Naive B cell (primary cell): ENCODE results near the gene TOM1. TPM values are rescaled to one million over a fixed set of nuclear protein-coding genes. Genes with fewer than 3 reads are reported as not detected.

Experiments used
- ATAC-seq, 2 donors: fragments of 150-1000 bp; cut with Tn5 transposase; 2 replicates each; pipeline ENCODE4 v1.10.0; 2021; ENCODE audit warnings: low read depth in 2 of 2, mild to moderate bottlenecking in 2 of 2, moderate library complexity in 2 of 2
- DNase-seq: peaks from one replicate; pipeline ENCODE4 v3.0.0; 2022
- H3K27ac Mint-ChIP-seq, 6 donors: one replicate each; pipeline ENCODE4 v1.8.0; 2020 to 2022; ENCODE audit warnings: mild to moderate bottlenecking in 6 of 6, mixed read lengths in 6 of 6, moderate library complexity in 5 of 6, inconsistent platforms in 2 of 6
- H3K27me3 Mint-ChIP-seq, 3 donors: one replicate each; pipeline ENCODE4 v1.8.0; 2021 to 2022; ENCODE audit warnings: mixed read lengths in 3 of 3, mild to moderate bottlenecking in 1 of 3
- H3K36me3 Mint-ChIP-seq, 2 donors: one replicate each; pipeline ENCODE4 v1.8.0; 2020 to 2022; ENCODE audit warnings: mixed read lengths in 2 of 2, inconsistent platforms in 1 of 2, mild to moderate bottlenecking in 1 of 2
- H3K4me1 Mint-ChIP-seq, 3 donors: one replicate each; pipeline ENCODE4 v1.8.0; 2020 to 2022; ENCODE audit warnings: mixed read lengths in 3 of 3, inconsistent platforms in 1 of 3, mild to moderate bottlenecking in 1 of 3, moderate library complexity in 1 of 3
- H3K4me3 Mint-ChIP-seq, 8 donors: one replicate each; pipeline ENCODE4 v1.8.0; 2020 to 2022; ENCODE audit warnings: mild to moderate bottlenecking in 8 of 8, mixed read lengths in 8 of 8, moderate library complexity in 8 of 8, inconsistent platforms in 2 of 8
- H3K9me3 Mint-ChIP-seq, 7 donors: one replicate each; pipeline ENCODE4 v1.8.0; 2020 to 2022; ENCODE audit warnings: mixed read lengths in 7 of 7, mild to moderate bottlenecking in 5 of 7, inconsistent platforms in 2 of 7, moderate library complexity in 1 of 7
- polyA plus RNA-seq, 6 donors: library from polyadenylated mRNA; unstranded; fragments of 300-500 nt; fragmentation: Illumina TruSeq; gene quantifications; one replicate each; pipeline ENCODE4 v1.2.3, GENCODE V29; 2021; ENCODE audit warnings: low read depth in 6 of 6

Gene TOM1
- polyA plus RNA-seq, 6 donors from 2014 or later, result 15.4 to 24.9 (median 18.8) TPM

GRCh38 chr22:35322126-35322525 is 22.4 kb downstream of the TOM1 start:
- no peaks in the 10 kb centered on the region for H3K9me3 Mint-ChIP-seq
- H3K27me3 Mint-ChIP-seq, result no peaks in the 10 kb centered on the region
- ATAC-seq (no peak), DNase-seq (no peak)
- H3K36me3 Mint-ChIP-seq, result peaks cover 11 to 33% of the 10 kb centered on the region in 2 donors
- H3K4me3 Mint-ChIP-seq, result no peak overlapping the region
- no peak overlapping the region for H3K27ac Mint-ChIP-seq
- H3K4me1 Mint-ChIP-seq, result peaks cover 6 to 17% (median 13%) of the 10 kb centered on the region in 3 donors

GRCh38 chr22:35322893-35323292 is 23.2 kb downstream of the TOM1 start:
- Mint-ChIP-seq H3K4me3 (peak overlapping the region in 1 of 8 donors; percentile 20), H3K27ac (peak overlapping the region in 3 of 6 donors; percentile 15 to 61 (median 56)), H3K4me1 (peaks cover 6 to 17% (median 13%) of the 10 kb centered on the region in 3 donors), H3K9me3 (no peaks in the 10 kb centered on the region), H3K36me3 (peaks cover 11 to 35% of the 10 kb centered on the region in 2 donors), H3K27me3 (no peaks in the 10 kb centered on the region)
- no peak for ATAC-seq
- no peak for DNase-seq

GRCh38 chr22:35323305-35323704 is 23.6 kb downstream of the TOM1 start:
- Mint-ChIP-seq H3K4me1 (peaks cover 6 to 17% (median 13%) of the 10 kb centered on the region in 3 donors), H3K9me3 (no peaks in the 10 kb centered on the region), H3K27me3 (no peaks in the 10 kb centered on the region), H3K36me3 (peaks cover 11 to 35% of the 10 kb centered on the region in 2 donors), H3K27ac (peak overlapping the region in 1 of 6 donors; percentile 57), H3K4me3 (no peak overlapping the region)
- no peak for DNase-seq
- no peak for ATAC-seq

- Mint-ChIP-seq H3K27ac (no peak overlapping the region), H3K9me3 (no peaks in the 10 kb centered on the region), H3K27me3 (no peaks in the 10 kb centered on the region), H3K36me3 (peaks cover 11 to 35% of the 10 kb centered on the region in 2 donors), H3K4me1 (peaks cover 6 to 19% (median 13%) of the 10 kb centered on the region in 3 donors), H3K4me3 (no peak overlapping the region)
- ATAC-seq (no peak), DNase-seq (no peak)
Measured at GRCh38 chr22:35324067-35324466, 24.4 kb downstream of the TOM1 start.

GRCh38 chr22:35324762-35325161 is 25.1 kb downstream of the TOM1 start:
- peaks cover 11 to 35% of the 10 kb centered on the region in 2 donors for H3K36me3 Mint-ChIP-seq
- H3K27ac Mint-ChIP-seq, result peak overlapping the region in 3 of 6 donors; percentile 44 to 67 (median 47)

GRCh38 chr22:35325209-35325608 is 25.5 kb downstream of the TOM1 start:
- Mint-ChIP-seq H3K27me3 (no peaks in the 10 kb centered on the region), H3K36me3 (peaks cover 11 to 35% of the 10 kb centered on the region in 2 donors), H3K9me3 (no peaks in the 10 kb centered on the region), H3K4me1 (peaks cover 8 to 27% (median 16%) of the 10 kb centered on the region in 3 donors), H3K27ac (peak overlapping the region in 2 of 6 donors; percentile 67 to 73), H3K4me3 (no peak overlapping the region)
- no peak for DNase-seq
- no peak for ATAC-seq

More at GRCh38 chr22:35324762-35325161, 25.1 kb downstream of the TOM1 start:
- ATAC-seq (peak; percentile 69 to 70), DNase-seq (no peak)
- Mint-ChIP-seq H3K4me3 (no peak overlapping the region), H3K27me3 (no peaks in the 10 kb centered on the region), H3K4me1 (peaks cover 6 to 22% (median 13%) of the 10 kb centered on the region in 3 donors), H3K9me3 (no peaks in the 10 kb centered on the region)

GRCh38 chr22:35326854-35327562 is 27.3 kb downstream of the TOM1 start:
- ATAC-seq (no peak), DNase-seq (no peak)
- Mint-ChIP-seq H3K27me3 (no peaks in the 10 kb centered on the region), H3K36me3 (peaks cover 11 to 36% of the 10 kb centered on the region in 2 donors), H3K27ac (no peak overlapping the region), H3K9me3 (no peaks in the 10 kb centered on the region), H3K4me1 (peaks cover 9 to 36% (median 21%) of the 10 kb centered on the region in 3 donors), H3K4me3 (peak overlapping the region in 2 of 8 donors; percentile 25 to 33)

- Mint-ChIP-seq H3K4me1 (peaks cover 8 to 40% (median 21%) of the 10 kb centered on the region in 3 donors), H3K9me3 (no peaks in the 10 kb centered on the region), H3K36me3 (peaks cover 18 to 34% of the 10 kb centered on the region in 2 donors), H3K27ac (peak overlapping the region in 2 of 6 donors; percentile 37 to 56), H3K4me3 (peak overlapping the region in 1 of 8 donors; percentile 33), H3K27me3 (no peaks in the 10 kb centered on the region)
- ATAC-seq (no peak), DNase-seq (no peak)
Measured at GRCh38 chr22:35327690-35328471, 28.2 kb downstream of the TOM1 start.

GRCh38 chr22:35328472-35328885 is 28.8 kb downstream of the TOM1 start:
- Mint-ChIP-seq H3K36me3 (peaks cover 18 to 31% of the 10 kb centered on the region in 2 donors), H3K4me1 (peaks cover 6 to 41% (median 22%) of the 10 kb centered on the region in 3 donors), H3K27me3 (no peaks in the 10 kb centered on the region), H3K9me3 (no peaks in the 10 kb centered on the region), H3K4me3 (no peak overlapping the region), H3K27ac (peak overlapping the region in 1 of 6 donors; percentile 56)
- ATAC-seq (no peak), DNase-seq (no peak)

GRCh38 chr22:35329114-35329847 is 29.6 kb downstream of the TOM1 start:
- no peak for ATAC-seq
- peak overlapping the region in 1 of 8 donors; percentile 53 for H3K4me3 Mint-ChIP-seq
- H3K9me3 Mint-ChIP-seq, result no peaks in the 10 kb centered on the region
- H3K27me3 Mint-ChIP-seq, result no peaks in the 10 kb centered on the region
- peak overlapping the region in 3 of 6 donors; percentile 11 to 41 (median 16) for H3K27ac Mint-ChIP-seq
- peaks cover 11 to 42% (median 28%) of the 10 kb centered on the region in 3 donors for H3K4me1 Mint-ChIP-seq
- no peak for DNase-seq
- peaks cover 18 to 31% of the 10 kb centered on the region in 2 donors for H3K36me3 Mint-ChIP-seq

- peaks cover 12 to 25% of the 10 kb centered on the region in 2 donors for H3K36me3 Mint-ChIP-seq
- ATAC-seq, result peak; percentile 50 to 52
- no peaks in the 10 kb centered on the region for H3K9me3 Mint-ChIP-seq
- peak overlapping the region in 5 of 8 donors; percentile 45 to 85 (median 56) for H3K4me3 Mint-ChIP-seq
- H3K4me1 Mint-ChIP-seq, result peaks cover 11 to 33% (median 17%) of the 10 kb centered on the region in 3 donors
- H3K27ac Mint-ChIP-seq, result peak overlapping the region; percentile 25 to 90 (median 82)
- no peaks in the 10 kb centered on the region for H3K27me3 Mint-ChIP-seq
- no peak for DNase-seq
Measured at GRCh38 chr22:35330258-35330861, 30.7 kb downstream of the TOM1 start.

- H3K27ac Mint-ChIP-seq, result peak overlapping the region in 1 of 6 donors; percentile 19
- H3K9me3 Mint-ChIP-seq, result no peaks in the 10 kb centered on the region
- H3K4me3 Mint-ChIP-seq, result no peak overlapping the region
- DNase-seq (no peak), ATAC-seq (no peak)
- peaks cover 11 to 33% (median 17%) of the 10 kb centered on the region in 3 donors for H3K4me1 Mint-ChIP-seq
- peaks cover 6% of the 10 kb centered on the region in 2 donors for H3K36me3 Mint-ChIP-seq
- H3K27me3 Mint-ChIP-seq, result no peaks in the 10 kb centered on the region
Measured at GRCh38 chr22:35332278-35332677, 32.6 kb downstream of the TOM1 start.
